Measurements from ENCODE around the gene KCNQ1OT1. TPM values are rescaled to one million over a fixed set of nuclear protein-coding genes. Genes with fewer than 3 reads are reported as not detected.
A peak's percentile ranks its signal among the peaks of the same experiment; 100 is the strongest.

Gene KCNQ1OT1
- total and polyA plus RNA-seq, 12 donors: 0.01 to 0.73 (median 0.43) TPM

DNA sequence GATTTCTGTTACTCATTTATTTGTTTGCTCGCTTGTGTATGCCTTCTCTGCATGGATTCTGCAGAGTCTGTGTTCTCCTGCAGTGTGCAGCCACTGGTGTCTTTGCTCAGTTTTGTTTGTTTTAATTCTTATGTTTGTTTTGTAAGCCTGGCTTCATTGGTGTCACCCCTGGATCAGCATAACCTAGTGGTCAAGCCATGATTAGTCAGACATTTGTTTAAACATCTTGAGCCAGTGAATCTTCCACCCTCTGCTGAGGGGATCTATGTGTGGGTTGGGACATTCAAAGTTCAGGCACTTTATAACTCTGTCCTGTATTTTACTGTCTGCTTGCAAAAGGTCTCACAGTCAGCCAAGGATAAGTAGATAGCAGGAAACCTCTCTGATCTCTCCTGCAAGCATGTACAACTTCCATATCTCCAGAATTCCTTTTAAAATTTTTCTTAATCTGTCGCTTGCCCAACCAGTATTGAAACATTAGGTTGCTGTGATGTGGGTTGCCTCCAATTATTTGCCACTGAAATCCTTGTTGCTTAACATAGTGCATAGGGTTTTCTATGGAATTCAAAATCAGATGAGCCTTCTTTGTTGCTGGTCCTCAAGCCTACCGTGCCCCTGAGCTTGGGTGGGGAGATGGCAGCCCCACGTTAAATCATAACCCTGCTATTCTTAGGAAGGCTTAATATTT, 86.8 kb downstream of the KCNQ1OT1 start:
- Histone ChIP-seq H3K4me3 (no peak overlapping the region), H3K9me3 (peaks cover 0 to 32% (median 19%) of the 10 kb centered on the region in 11 donors), H3K27me3 (no peaks in the 10 kb centered on the region), H3K4me1 (no peaks in the 10 kb centered on the region), H3K36me3 (peaks cover 0 to 7% (median 0%) of the 10 kb centered on the region in 9 donors), H3K27ac (no peak overlapping the region)
- intact Hi-C loops (cut with DNase I): no loop called here
- DNase-seq: no peak
- 89 to 91% methylated on average over 4 of the region's 4 CpGs for whole genome bisulfite sequencing, 2 donors
- TF ChIP-seq CTCF (IDR thresholded peaks at IDR 0.05): no peak
- ATAC-seq: no peak

GRCh38 chr11:2609345-2609744, 90.4 kb downstream of the KCNQ1OT1 start:
- no peak for DNase-seq
- WGBS, 2 donors: 93 to 95% methylated on average over 2 of the region's 2 CpGs
- H3K36me3 ChIP-seq: peaks cover 0 to 7% (median 0%) of the 10 kb centered on the region in 9 donors
- peaks cover 0 to 32% (median 19%) of the 10 kb centered on the region in 11 donors for H3K9me3 ChIP-seq
- H3K27ac ChIP-seq: no peak overlapping the region
- TF ChIP-seq CTCF (IDR thresholded peaks at IDR 0.05): no peak
- intact Hi-C loops (cut with DNase I): no loop called here
- ATAC-seq: no peak
- no peak overlapping the region for H3K4me3 ChIP-seq
- H3K4me1 ChIP-seq: no peaks in the 10 kb centered on the region
- no peaks in the 10 kb centered on the region for H3K27me3 ChIP-seq

- no peak for TF ChIP-seq CTCF (IDR thresholded peaks at IDR 0.05)
- 46 to 53% methylated on average over 8 of the region's 8 CpGs for WGBS, 2 donors
- Histone ChIP-seq H3K4me3 (no peak overlapping the region), H3K27me3 (no peaks in the 10 kb centered on the region), H3K36me3 (no peaks in the 10 kb centered on the region), H3K4me1 (peaks cover 0 to 13% (median 0%) of the 10 kb centered on the region in 9 donors), H3K9me3 (peaks cover 0 to 20% (median 9%) of the 10 kb centered on the region in 11 donors), H3K27ac (peak overlapping the region in 5 of 10 donors; percentile 6 to 49 (median 17))
- intact Hi-C loops (cut with DNase I): no loop called here
- peak in 1 of 2 donors; percentile 13 for DNase-seq
- ATAC-seq: peak in 4 of 8 donors; percentile 9 to 56 (median 52)
Observed at GRCh38 chr11:2599561-2600189, 100.1 kb downstream of the KCNQ1OT1 start.

DNA sequence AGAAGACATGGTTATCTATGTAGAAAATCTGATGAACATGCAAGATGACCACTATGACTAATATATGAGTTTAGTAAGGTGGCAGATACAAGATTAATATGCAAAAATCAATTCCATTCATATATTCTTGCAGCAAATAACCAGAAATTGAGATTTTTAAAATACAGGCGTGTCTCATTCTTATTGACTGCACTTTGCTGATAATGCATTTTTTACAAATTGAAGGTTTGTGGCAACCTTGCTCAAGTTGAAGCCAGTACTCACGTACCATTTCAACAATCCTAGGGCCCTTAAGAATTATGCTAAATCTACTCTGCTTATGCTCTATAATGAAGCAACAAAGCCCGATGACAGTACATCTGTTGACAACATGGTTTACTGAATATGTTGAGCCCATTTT, 104.6 kb downstream of the KCNQ1OT1 start:
- H3K36me3 ChIP-seq: peaks cover 0 to 13% (median 0%) of the 10 kb centered on the region in 9 donors
- intact Hi-C loops (cut with DNase I): no loop called here
- H3K9me3 ChIP-seq: peaks cover 0 to 28% (median 9%) of the 10 kb centered on the region in 11 donors
- DNase-seq (no peak), ATAC-seq (no peak)
- 94 to 95% methylated on average over 3 of the region's 3 CpGs for WGBS, 2 donors
- TF ChIP-seq CTCF (IDR thresholded peaks at IDR 0.05): no peak
- peaks cover 0 to 10% (median 0%) of the 10 kb centered on the region in 9 donors for H3K4me1 ChIP-seq
- H3K27me3 ChIP-seq: no peaks in the 10 kb centered on the region
- no peak overlapping the region for H3K27ac ChIP-seq
- H3K4me3 ChIP-seq: no peak overlapping the region

Measured in heart right ventricle (tissue), 16 donors.